CD4-positive, alpha-beta T cell (primary cell): ENCODE measurements around the gene MCHR1. TPM values are rescaled to one million over a fixed set of nuclear protein-coding genes. Genes with fewer than 3 reads are reported as not detected.

ENCODE experiments used
- ATAC-seq: fragments of 200-7000 bp; cut with Tn5 transposase; one replicate; pipeline ENCODE4 v1.10.0; 2022; ENCODE audit warnings: mild to moderate bottlenecking; ENCODE audit not compliant: poor library complexity
- CTCF ChIA-PET: fragments of 350-600 bp; sonication (Branson Sonifier 250); formaldehyde crosslinking; loops from one replicate; lab custom pipeline; 2021; ENCODE audit warnings: antibody characterized with exemption, inconsistent platforms; lab: Charles Lee
- POLR2A ChIA-PET: fragments of 350-600 bp; sonication (Branson Sonifier 250); formaldehyde crosslinking; loops from one replicate; lab custom pipeline; 2021; ENCODE audit warnings: antibody characterized with exemption, inconsistent platforms; lab: Charles Lee
- DNase-seq, 14 experiments: peaks; one replicate each; pipeline ENCODE4 v3.0.0-alpha.2; 2013 to 2020; ENCODE audit warnings: mixed read lengths in 2 of 14
- H3K27ac ChIP-seq, 2 donors: one replicate each; pipeline versions ENCODE4 v1.5.1 to v1.7.0; 2013; ENCODE audit warnings: low read length in 2 of 2, low read depth in 1 of 2, mild to moderate bottlenecking in 1 of 2
- H3K27me3 ChIP-seq, 2 experiments: 1 replicate in 1 of 2; 2 replicates in 1 of 2; pipeline versions ENCODE4 v1.6.1 to v1.7.0; 2013; ENCODE audit warnings: low read length in 2 of 2, control low read depth in 1 of 2, mild to moderate bottlenecking in 1 of 2, moderate library complexity in 1 of 2; ENCODE audit not compliant: insufficient read depth in 2 of 2, control insufficient read depth in 1 of 2
- H3K36me3 ChIP-seq: one replicate; pipeline ENCODE4 v1.6.1; 2013; ENCODE audit warnings: low read length, control low read depth; ENCODE audit not compliant: insufficient read depth
- H3K4me1 ChIP-seq: one replicate; pipeline ENCODE4 v1.6.1; 2013; ENCODE audit warnings: low read length, control low read depth; ENCODE audit not compliant: insufficient read depth
- H3K4me3 ChIP-seq: one replicate; pipeline ENCODE4 v1.5.1; 2013; ENCODE audit warnings: mild to moderate bottlenecking, low read length, moderate library complexity
- H3K9me3 ChIP-seq, 2 experiments: 1 replicate in 1 of 2; 2 replicates in 1 of 2; pipeline versions ENCODE4 v1.6.1 to v1.7.0; 2013; ENCODE audit warnings: low read length in 2 of 2, mild to moderate bottlenecking in 2 of 2, control low read depth in 1 of 2, moderate library complexity in 1 of 2; ENCODE audit not compliant: control insufficient read depth in 1 of 2, insufficient read depth in 1 of 2
- H3K27ac Mint-ChIP-seq: one replicate; pipeline ENCODE4 v1.8.0; 2020; ENCODE audit warnings: mixed read lengths
- H3K27me3 Mint-ChIP-seq: one replicate; pipeline ENCODE4 v1.8.0; 2021; ENCODE audit warnings: mixed read lengths
- H3K36me3 Mint-ChIP-seq: one replicate; pipeline ENCODE4 v1.8.0; 2021; ENCODE audit warnings: low read depth, mixed read lengths
- H3K4me1 Mint-ChIP-seq: one replicate; pipeline ENCODE4 v1.8.0; 2021; ENCODE audit warnings: low read depth, mixed read lengths
- H3K4me3 Mint-ChIP-seq: one replicate; pipeline ENCODE4 v1.8.0; 2020; ENCODE audit warnings: mild to moderate bottlenecking, mixed read lengths
- H3K9me3 Mint-ChIP-seq: one replicate; pipeline ENCODE4 v1.8.0; 2020; ENCODE audit warnings: mixed read lengths
- intact Hi-C, 2 experiments: fragments of 100-400 bp; cut with DNase I in 1 of 2; cut with micrococcal nuclease in 1 of 2; formaldehyde crosslinking; loops; one replicate each; pipeline versions ENCODE4 v1.15.1 to v1.9.0; 2023 to 2025; cut with DNase I, micrococcal nuclease
- total RNA-seq, 174 experiments: library from RNA in 2 of 174; stranded (reverse) in 2 of 174; gene quantifications; one replicate each; pipeline ENCODE4 v1.2.3 and lab custom pipeline; 2021 to 2026
- TF ChIP-seq, protein P1 (sequence below): fragments of 200-600 bp; IDR thresholded peaks from one replicate; pipeline ENCODE4 v1.8.0; 2022; ENCODE audit warnings: antibody characterized with exemption, mild to moderate bottlenecking

The MCHR1 gene
- total RNA-seq, 2 experiments from 2014 or later = not detected

DNA sequence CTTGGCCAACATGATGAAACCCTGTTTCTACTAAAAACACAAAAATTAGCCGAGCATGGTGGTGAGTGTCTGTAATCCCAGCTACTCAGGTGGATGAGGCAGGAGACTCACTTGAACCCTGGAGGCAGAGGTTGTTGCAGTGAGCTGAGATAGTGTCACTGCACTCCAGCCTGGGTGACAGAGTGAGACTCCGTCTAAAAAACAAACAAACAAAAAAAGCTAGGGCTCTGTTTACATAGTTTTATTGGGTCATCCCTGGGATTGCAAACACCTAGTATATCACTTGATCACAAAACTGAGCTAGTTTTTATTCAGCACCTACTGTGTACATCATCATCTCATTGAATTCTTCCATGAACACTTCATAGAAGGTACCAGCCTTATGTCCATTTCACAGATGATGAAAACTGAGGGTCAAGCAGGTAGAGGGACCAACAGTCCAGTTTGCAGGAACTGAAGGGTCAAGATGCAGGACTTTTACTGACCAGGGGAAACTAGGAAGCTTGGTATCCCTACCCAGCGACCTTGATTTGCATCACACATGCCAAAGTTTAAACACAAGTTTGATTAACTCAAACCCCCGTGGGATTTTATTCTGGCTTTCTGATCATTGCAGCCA is 33.6 kb upstream of the MCHR1 start:
- no peaks in the 10 kb centered on the region for H3K36me3 ChIP-seq
- no peak for ATAC-seq
- intact Hi-C loops = loop anchor here (1.0 to 2.0 kb wide), 3 partner anchors 113 to 208 kb away; no protein-coding TSS in a partner anchor
- no peaks in the 10 kb centered on the region for H3K27me3 ChIP-seq
- H3K9me3 ChIP-seq = no peaks in the 10 kb centered on the region
- TF ChIP-seq, protein P1, sequence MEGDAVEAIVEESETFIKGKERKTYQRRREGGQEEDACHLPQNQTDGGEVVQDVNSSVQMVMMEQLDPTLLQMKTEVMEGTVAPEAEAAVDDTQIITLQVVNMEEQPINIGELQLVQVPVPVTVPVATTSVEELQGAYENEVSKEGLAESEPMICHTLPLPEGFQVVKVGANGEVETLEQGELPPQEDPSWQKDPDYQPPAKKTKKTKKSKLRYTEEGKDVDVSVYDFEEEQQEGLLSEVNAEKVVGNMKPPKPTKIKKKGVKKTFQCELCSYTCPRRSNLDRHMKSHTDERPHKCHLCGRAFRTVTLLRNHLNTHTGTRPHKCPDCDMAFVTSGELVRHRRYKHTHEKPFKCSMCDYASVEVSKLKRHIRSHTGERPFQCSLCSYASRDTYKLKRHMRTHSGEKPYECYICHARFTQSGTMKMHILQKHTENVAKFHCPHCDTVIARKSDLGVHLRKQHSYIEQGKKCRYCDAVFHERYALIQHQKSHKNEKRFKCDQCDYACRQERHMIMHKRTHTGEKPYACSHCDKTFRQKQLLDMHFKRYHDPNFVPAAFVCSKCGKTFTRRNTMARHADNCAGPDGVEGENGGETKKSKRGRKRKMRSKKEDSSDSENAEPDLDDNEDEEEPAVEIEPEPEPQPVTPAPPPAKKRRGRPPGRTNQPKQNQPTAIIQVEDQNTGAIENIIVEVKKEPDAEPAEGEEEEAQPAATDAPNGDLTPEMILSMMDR = no peak
- no peak overlapping the region for H3K4me3 ChIP-seq
- Mint-ChIP-seq H3K4me1 (peaks cover 16% of the 10 kb centered on the region), H3K9me3 (no peaks in the 10 kb centered on the region), H3K27ac (no peak overlapping the region), H3K36me3 (no peaks in the 10 kb centered on the region), H3K4me3 (no peak overlapping the region), H3K27me3 (no peaks in the 10 kb centered on the region)
- peaks cover 15% of the 10 kb centered on the region for H3K4me1 ChIP-seq
- ChIA-PET POLR2A (interaction anchor here (0.7 to 2.0 kb wide), 6 partner anchors 9 to 209 kb away, joined by 3 to 10 read pairs (median 6); partner anchors contain the start of gene MRTFA), CTCF (interaction anchor here (0.7 to 3.8 kb wide), 14 partner anchors 8 to 209 kb away, joined by 3 to 38 read pairs (median 4); partner anchors contain the start of gene MRTFA)
- H3K27ac ChIP-seq = no peak overlapping the region
- no peak for DNase-seq

DNA sequence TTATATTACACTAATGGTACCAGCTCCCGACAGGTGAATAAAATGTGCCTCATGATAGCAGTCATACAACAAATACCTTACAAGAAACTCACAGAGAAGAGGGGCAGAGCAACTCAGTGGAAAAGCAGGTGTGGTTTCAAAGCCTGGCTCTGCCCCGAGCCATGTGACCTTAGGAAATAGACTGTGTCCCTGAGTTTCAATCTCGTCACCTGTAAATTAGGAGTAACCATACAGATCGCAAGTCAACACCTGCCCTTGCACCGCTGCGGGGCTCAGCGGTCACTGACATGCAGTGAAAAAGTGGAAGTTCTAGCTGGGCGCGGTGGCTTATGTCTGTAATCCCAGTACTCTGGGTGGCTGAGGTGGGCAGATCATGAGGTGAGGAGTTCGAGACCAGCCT is 30.9 kb upstream of the MCHR1 start:
- Mint-ChIP-seq H3K36me3 (no peaks in the 10 kb centered on the region), H3K27ac (no peak overlapping the region), H3K4me1 (peaks cover 26% of the 10 kb centered on the region), H3K4me3 (no peak overlapping the region), H3K9me3 (no peaks in the 10 kb centered on the region), H3K27me3 (no peaks in the 10 kb centered on the region)
- Histone ChIP-seq H3K27ac (no peak overlapping the region), H3K36me3 (no peaks in the 10 kb centered on the region), H3K27me3 (no peaks in the 10 kb centered on the region), H3K4me1 (peaks cover 25% of the 10 kb centered on the region), H3K9me3 (no peaks in the 10 kb centered on the region), H3K4me3 (no peak overlapping the region)
- intact Hi-C loops = no loop called here
- TF ChIP-seq, protein P1 = no peak
- no peak for DNase-seq
- ChIA-PET CTCF (interaction anchor here (2.8 to 3.8 kb wide), 2 partner anchors 115 to 211 kb away, joined by 20 to 38 read pairs; no protein-coding TSS in a partner anchor), POLR2A (interaction anchor here (1.4 to 1.7 kb wide), 2 partner anchors 12 to 115 kb away, joined by 5 read pairs; partner anchors contain the start of gene MRTFA)
- ATAC-seq = no peak

DNA sequence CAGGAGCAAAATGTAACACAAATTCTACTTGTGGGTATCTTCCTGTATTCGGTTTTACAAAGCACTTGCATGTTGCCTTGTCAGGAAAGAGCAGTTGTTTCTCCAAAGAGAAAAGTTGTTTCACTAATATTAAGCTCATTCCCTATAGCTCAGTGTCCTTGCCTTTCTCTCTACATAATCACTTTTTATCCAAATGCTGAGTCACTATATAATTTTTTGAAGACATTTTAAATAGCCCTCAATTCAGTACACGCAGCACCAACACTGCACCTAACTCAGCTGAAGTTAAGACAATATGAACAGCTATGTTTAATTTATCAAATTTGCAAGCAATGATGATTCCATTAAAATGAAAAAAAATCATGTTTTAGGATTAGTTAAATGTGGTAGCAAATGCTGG is 28.2 kb upstream of the MCHR1 start:
- ChIA-PET POLR2A (interaction anchor here (0.6 to 2.3 kb wide), 4 partner anchors 15 to 220 kb away, joined by 3 to 16 read pairs (median 4); partner anchors contain the start of gene MRTFA), CTCF (interaction anchor here (1.4 to 1.8 kb wide), 2 partner anchors 32 to 126 kb away, joined by 5 to 6 read pairs; no protein-coding TSS in a partner anchor)
- intact Hi-C loops = no loop called here
- TF ChIP-seq, protein P1 = no peak
- Histone ChIP-seq H3K36me3 (no peaks in the 10 kb centered on the region), H3K27me3 (no peaks in the 10 kb centered on the region), H3K9me3 (no peaks in the 10 kb centered on the region), H3K4me1 (peaks cover 24% of the 10 kb centered on the region), H3K4me3 (no peak overlapping the region), H3K27ac (no peak overlapping the region)
- Mint-ChIP-seq H3K9me3 (no peaks in the 10 kb centered on the region), H3K4me1 (peaks cover 22% of the 10 kb centered on the region), H3K36me3 (no peaks in the 10 kb centered on the region), H3K27ac (peak overlapping the region; percentile 92), H3K27me3 (no peaks in the 10 kb centered on the region), H3K4me3 (peak overlapping the region; percentile 91)
- DNase-seq (no peak), ATAC-seq (no peak)
